GM19372 (cell line): ENCODE data around the gene KAT6B.
"Not testable (repeated sequence)": the region's sequence is repeated elsewhere in the genome, so short reads cannot be mapped to it uniquely, and the experiment has no call there.

Experiments used
- ATAC-seq: cut with Tn5 transposase; IDR thresholded peaks from one replicate; pipeline ENCODE4 v1.9.1; 2021; ENCODE audit warnings: mild to moderate bottlenecking, low read depth, moderate library complexity; ENCODE audit not compliant: unreplicated experiment

KAT6B gene

DNA sequence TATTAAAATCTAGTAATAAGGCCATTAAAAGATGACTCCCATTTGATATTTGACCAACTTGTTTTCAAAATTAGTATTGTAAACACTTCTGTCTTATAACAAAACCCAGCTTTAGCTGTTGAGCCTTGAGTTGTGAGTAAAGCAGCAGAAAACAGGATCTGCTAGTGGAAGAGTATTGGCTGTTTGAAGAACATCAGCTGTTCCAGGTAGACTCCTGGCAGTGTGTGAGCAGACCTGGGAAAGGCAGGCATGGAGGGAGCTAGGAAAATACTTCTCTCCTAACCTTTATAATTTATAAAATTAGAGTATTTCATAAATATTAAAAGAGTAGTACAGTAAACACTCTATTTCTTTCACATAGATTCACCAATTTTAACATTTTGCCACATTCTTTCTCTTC, 29.0 kb downstream of the KAT6B start:
- no peak for ATAC-seq

DNA sequence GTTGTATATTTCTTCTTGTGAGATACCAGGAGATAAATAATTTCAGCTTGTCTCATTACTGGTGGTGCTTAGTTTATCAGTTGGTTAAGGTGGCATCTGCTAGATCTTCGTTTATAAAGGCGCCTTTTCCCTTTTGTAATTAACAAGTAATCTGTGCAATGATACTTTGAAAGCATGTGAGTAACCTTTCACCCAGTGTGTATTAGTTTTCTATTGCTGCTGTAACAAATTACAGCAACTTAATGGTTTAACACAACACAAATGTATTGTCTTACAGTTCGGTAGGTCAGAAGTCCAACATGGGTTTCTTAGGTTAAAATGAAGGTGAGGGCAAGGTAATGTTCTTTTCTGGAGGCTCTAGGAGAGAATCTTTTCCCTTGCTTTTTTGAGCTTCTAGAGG, 30.5 kb downstream of the KAT6B start:
- ATAC-seq = no peak

DNA sequence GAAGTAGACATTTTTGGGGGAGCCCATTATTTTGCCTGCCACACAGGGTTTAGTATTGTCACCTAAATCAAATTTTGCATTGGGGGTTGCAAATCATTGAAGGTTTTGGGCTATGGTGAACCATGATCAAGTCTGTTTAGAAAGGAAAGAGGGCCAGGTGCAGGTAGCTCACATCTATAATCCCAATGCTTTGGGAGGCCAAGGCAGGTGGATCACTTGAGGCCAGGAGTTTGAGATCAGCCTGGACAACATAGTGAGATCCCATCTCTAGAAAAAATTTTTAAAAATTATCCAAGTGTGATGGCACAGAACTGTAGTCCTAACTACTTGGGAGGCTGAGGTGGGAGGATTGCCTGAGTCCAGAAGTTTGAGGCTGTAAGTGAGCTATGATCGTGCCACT, 31.2 kb downstream of the KAT6B start:
- ATAC-seq = no peak

DNA sequence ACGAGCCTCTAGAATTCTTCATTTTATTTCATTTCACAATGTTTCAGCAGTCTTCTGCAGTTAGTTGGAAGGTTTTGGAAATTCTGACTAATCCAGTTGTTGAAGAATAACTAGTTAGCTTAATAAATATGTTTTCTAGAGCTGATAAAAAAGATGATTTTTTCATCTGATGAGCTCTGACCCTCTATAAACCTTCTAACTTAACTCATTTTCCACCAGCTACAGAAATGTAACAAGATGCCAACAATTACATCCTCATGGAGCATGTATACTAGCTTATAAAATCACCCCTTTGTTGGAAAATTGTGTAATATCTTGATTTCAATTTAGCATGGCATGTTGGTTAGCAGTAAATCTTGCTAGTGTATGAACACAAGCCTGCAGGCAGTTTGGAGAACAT, 33.1 kb downstream of the KAT6B start:
- ATAC-seq = no peak

DNA sequence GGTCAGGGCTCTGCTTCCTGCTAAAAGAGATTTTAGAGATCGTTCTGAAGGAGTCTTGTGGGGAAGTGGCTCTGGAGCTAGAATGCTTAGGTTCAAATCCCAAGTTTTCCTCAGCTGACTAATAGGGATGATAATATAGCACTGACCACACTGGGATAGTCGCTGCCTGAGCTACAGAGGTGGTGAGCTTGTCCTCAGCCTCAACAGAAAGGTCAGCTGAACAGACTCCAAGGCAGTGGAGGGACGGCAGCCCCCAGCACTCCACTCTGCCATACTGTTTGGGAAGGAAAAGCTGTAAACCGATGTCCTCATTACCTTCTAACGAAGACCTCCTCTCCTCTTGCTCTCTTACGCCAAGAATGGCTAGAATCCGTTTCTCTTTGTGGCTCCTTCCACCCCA, 36.2 kb downstream of the KAT6B start:
- ATAC-seq = no peak

DNA sequence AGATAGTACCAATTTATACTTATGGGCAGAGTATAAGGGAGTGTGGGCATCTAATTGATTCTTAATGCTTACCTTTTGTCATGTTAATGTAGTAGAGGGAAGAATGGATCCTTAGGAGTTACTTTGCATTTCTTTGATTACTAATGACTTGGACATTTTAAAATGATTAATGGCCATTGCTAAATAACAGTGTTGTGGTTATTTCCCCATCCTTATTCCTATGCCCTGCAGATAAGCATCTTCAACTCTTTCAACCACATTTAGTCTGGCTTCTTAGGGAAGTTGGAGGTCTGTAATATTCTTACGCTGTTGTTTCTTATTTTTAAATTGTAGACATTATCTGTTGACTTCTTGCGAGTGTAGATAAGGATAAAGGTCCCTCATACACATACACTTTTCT, 37.2 kb downstream of the KAT6B start:
- no peak for ATAC-seq

DNA sequence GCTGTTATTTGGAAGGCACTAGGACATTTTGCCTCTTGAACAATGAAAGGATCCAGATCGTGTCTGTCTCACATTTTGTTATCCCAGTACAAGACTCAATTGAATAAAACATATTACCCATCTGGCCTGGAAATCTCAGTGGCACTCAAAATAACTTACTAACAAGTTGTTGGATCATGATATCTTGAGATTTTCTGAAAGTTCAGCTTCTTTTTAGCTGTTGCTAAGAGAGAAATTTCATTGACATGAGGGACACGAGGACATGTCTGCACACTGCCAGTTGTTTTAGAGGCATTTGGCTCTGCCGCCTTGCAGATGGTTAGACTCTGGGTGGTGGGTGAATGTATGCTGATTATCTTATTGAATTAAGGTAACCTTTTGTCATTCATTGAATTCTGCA, 41.0 kb downstream of the KAT6B start:
- no peak for ATAC-seq

DNA sequence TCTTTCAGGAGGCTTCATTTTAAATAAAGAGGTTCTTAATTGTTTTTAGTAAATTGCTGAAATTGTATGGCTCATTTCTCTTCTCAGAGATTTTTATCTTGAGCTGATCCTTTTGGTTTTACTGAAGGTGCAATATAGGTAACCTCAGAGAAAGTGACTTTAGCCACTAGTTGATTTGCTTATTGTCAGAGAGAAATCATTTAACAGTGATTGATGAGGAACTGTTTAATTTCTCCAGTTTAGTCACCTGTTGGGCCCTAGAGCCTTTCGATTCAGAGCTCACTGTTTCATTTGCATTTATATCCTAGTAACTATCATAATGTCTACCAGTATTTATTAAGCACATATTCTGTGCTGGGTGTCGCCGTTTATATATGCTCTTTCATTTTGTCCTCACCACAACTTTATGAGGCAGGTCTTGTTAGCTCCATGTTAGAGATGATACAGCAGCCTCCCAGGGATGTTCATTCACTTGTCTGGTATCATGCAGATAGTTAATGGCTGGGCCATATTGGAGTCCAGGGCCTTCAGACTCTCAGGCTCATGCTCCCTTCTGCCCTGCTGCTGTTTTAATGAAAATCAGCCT, 42.1 kb downstream of the KAT6B start:
- no peak for ATAC-seq

DNA sequence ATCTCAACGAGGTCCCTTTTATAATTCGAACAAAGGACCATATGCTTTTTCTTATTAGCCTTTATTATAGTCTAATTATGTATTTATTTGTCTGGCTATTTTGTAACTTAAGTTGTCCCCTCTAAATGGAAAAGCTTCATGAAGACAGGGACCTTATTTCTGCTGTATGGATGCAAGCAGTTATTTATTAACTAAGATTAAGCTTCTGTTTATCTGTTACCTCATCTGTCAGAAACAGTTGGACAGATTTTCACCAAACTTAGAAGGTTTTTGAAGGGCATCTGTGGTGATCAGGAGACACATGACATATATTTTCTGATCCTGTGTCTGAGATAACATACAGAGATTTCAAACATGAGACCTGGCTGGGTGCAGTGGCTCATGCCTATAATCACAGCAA, 43.2 kb downstream of the KAT6B start:
- no peak for ATAC-seq

DNA sequence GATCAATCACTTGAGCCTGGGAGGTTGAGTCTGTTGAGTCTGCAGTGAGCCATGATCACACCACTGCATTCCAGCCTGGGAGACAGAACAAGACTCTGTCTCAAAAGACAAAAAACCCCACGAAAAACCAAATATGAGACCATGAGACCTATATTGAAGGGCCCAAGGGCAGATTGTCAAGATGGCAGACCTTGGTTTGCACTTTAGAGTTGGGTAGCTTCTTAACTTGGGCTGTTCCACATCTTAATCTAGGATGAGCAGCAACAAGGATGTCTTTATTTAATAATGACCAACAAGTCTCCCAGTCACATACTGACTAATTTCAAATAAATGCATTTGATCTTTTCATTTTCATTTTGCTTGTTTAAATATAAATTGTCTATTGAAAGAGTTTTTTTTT, 43.8 kb downstream of the KAT6B start:
- no peak for ATAC-seq

DNA sequence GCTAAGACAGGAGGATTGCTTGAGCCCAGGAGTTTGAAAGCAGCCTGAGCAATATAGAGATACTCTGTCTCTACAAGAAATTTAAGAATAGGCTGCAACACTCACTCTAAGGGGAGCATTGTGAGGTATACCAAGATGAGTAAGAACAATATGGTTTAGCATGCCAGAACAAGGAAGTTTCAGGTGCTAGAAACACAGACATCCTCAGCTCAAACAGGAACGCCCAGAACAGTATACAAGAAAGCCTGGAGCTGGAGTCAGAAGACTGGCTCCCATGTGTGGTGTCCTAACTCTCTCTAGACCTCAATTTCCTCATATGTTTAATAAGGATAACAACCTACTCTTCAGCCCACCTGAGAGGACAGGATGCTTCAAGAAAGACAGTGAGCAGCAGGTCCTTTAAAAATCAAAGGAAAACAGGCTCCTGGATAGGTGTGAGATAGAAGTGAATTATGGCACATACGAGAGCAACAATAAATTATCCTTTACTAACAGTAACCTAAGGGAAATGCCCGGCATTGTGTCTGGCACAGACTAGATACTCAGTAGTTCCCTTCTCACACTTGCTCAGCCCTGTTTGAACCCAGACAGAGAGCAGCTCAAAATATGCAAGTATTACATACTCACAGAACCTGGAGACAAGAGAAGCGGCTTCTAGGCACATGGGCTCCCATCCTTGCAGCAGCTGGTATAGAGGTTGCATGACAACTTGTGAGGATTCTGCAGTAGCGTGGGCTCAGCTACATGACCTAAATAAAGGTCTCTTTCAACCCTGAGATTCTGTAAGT, 45.4 kb downstream of the KAT6B start:
- no peak for ATAC-seq

DNA sequence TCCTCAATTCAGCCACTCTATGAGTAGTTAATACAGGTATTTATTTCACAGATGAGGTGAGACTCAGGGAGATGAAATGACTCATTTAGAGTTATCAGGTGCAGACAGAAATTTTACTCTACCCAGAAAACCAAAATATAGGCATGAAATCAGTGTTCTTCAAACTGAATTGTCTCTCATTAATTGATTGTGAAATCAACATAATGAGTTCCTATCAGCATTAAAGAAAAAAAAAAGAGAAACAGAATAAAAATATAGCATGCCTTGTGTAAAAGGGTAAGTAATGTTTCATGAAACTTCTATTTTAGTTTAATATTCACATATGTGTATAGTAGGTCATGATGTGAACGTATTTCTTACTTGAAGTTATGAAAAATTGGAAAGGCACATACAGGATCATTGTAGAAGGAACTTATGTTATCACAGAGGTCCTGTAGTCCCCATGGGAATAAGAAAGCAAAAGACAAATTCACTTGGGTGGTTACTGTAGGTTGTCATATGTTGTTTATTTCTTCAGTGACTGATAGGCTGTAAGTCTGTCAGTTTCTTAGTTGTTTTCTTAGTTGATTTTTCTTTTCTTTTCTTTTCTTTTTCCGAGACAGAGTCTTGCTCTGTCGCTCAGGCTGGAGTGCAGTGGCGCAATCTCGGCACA, 47.5 kb downstream of the KAT6B start:
- no peak for ATAC-seq

DNA sequence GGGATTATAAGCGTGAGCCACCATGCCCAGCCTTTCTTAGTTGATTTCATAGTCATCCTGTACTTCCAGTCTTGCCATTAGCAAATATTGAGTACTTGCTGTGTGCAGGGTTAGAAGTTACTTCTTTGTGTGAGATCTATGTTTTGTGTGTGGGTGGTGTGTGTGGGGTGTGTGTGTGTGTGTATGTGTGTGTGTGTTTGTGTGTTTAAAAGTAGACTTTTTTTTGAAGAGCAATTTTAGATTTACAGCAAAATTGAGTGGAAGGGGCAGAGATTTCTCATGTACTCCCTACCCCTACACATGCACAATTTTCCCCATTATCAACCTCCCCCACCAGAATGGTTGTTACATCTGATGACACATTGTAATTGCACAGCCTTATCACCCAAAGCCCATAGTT, 48.2 kb downstream of the KAT6B start:
- no peak for ATAC-seq

DNA sequence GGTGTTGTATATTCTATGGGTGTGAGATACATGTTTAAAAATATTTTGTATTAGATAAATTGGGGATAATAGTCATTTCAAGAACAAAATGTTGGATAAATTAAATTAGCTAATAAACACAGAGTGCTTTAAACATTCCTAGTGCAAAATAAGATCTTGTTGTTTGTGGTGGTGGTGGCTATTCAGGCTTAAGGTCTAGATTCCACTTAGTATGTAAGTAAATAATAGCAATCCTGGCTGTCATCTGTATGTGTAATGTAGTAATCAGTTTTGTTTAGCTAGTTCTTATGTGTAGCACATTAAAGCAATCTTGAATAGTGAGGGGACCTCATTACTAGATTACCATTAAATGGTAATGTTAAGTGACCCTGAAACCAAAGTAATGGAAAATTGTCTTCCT, 48.7 kb downstream of the KAT6B start:
- no peak for ATAC-seq

DNA sequence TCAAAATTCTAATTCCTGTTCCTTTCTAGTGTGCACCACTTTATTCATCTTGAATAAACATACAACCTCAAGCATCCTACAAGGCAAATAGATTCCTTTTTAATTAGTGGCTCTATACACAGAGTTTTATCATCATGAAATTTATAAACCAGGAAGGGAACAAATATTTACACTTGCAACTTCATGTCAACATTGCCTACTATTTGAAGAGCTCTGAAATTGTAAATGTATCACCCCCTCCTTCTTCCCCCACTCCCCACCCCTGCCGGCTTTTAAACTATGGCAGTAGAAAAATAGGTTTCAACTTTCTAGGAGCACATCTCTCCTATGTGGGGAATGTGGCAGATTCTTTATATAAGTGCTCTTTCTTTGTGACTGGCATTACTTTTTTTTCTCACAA, 49.6 kb downstream of the KAT6B start:
- ATAC-seq = no peak

DNA sequence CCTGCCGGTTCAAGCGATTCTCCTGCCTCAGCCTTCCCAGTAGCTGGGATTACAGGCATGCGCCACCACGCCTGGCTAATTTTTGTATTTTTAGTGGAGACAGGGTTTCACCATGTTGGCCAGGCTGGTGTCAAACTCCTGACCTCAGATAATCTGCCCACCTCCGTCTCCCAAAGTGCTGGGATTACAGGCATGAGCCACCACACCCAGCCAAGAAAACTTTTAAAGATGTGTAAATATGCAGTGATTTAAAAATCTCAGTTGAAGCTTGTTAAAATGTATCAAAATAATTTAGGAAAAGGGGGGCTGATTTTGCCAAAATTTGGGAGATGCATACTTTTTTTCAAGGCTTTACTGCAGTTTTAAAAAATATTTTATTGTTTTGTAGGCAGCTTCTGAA, 50.7 kb downstream of the KAT6B start:
- ATAC-seq = not testable (repeated sequence)

DNA sequence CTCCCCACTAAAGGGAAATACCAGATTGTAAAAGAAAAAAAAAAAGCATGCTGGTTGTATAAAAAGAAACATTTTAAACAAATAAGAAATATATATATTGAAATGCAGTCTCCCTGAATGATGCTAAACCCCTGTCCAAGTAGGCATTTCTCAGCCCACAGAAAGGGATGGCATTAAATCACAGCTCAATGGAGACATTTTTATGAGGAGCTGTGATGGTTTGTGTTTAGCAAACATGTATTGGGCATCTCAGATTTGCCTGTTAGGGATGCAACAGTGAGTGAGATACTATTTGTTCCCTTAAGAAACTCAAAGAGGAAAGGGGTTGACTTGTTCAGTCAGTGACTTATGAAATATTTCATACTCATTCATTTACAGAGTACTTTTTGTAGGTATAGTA, 51.5 kb downstream of the KAT6B start:
- ATAC-seq = no peak

DNA sequence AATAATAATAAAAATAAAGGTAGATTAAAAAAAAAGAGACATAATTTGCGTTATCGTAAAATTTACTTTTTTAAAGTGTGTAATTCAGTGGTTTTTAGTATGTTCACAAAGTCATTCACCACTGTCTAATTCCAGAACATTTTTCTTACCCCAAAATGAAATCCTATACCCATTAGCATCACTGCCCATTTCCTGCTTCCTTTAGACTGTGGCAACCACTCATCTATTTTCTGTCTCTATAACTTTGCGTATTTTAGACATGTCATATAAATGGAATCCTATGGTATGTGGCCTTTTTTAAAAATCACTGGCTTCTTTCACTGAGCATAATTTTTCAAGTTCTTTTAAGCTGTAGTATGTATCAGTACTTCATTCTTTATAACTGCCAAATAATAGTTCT, 53.6 kb downstream of the KAT6B start:
- ATAC-seq = no peak

DNA sequence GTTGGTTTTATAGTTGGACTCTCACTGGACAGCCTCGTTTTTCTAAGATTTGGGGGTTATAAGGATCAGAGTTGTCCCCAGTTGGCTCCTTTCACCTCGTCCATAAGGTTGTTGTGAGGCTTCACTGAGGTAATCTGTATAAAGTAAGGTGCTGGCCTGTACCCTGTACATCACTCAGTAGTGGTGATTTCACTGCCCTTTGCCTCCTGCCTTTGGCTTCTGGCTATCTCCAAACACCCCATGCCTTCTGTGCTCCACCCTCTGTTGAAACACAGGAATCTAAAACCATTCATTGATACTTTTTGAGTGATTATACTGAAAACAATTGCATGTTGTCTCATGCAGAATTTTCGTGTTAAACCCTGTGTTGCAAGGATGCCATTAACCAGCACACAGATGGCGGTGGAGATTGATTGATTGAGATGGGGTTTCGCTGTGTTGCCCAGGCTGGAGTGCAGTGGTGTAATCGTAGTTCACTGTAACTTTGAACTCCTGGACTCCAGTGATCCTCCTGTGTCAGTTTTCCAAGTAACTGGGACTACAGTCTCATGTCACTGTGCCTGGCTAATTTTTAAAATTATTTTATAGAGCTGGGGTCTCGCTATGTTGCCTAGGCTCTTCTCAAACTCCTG, 55.0 kb downstream of the KAT6B start:
- ATAC-seq = no peak

DNA sequence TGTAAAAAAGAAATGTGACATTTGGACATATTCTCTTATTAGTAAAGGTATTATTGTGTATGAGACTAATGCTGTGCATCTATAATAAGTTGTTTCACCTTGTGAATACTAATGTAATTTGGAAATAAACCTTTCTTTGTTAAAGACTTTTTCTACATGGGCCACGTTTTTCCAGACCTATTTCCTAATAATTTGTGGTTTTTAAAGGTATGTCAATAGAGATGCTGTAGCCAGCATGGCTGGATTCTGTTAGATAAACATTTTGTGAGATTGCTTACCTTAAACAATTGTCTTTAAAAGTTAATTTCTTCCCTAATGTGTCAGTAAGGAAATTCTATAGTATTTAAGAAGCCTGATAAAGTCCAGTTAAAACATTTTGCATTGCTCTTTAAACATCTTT, 56.0 kb downstream of the KAT6B start:
- ATAC-seq = no peak

DNA sequence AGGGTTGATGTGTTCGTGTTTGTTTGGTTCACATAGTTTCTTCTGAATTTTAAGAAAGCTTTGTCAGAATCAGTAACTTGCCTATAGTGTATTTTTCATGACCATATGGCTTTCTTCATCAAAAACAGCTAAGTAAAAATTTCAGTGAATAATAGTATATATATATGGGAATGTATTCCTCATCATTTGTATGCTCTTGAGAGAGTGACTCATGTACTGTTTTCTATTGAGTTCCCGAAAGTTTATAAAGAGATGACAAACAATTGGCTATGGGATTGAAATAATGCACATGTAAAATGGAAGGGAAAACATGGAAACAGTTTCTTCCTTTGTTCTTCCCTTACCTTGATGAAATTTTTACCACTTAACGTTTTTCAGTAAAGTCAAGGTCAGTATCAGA, 56.4 kb downstream of the KAT6B start:
- ATAC-seq = no peak

DNA sequence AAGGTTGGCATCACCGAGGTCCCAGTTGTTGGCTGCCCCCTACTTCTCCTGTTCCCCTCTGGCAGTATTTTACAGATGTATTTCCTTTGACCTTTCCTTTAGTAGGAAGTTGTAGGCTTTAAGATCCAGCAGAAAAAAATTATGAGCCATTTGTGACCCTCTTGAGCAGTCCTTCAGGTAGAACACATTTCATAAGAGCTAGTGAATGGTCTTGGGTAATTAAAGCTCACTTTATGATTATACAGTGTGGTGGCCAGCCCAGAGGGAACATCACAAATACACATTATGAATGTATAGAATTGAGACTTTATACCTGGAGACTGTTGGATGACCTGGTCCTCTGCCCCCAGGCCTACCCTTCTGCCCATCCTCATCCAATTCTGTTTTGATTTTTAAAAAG, 57.0 kb downstream of the KAT6B start:
- ATAC-seq = no peak
